Stimulated activated CD4-positive, alpha-beta T cell treated with anti-CD3 and anti-CD28 coated beads, TNF-alpha, amount 100 ng/mL, for 4 hours (primary cell): ENCODE results near the gene SPATA16.
"Not testable (repeated sequence)": the region's sequence is repeated elsewhere in the genome, so short reads cannot be mapped to it uniquely, and the experiment has no call there.

ENCODE experiments used
- DNase-seq, 3 experiments: peaks; one replicate each; pipeline ENCODE4 v3.0.0-alpha.2; 2020; ENCODE audit warnings: low read depth in 3 of 3

The SPATA16 gene

GRCh38 chr3:172877011-172877410 lies 264.0 kb downstream of the SPATA16 start:
- DNase-seq: no peak

GRCh38 chr3:172876297-172876696 lies 264.7 kb downstream of the SPATA16 start:
- DNase-seq: no peak

GRCh38 chr3:172875039-172875438 lies 266.0 kb downstream of the SPATA16 start:
- no peak for DNase-seq

GRCh38 chr3:172869784-172870518 lies 271.1 kb downstream of the SPATA16 start:
- no peak for DNase-seq

- no peak for DNase-seq
These were observed 271.7 kb downstream of the SPATA16 start for GRCh38 chr3:172869368-172869771.

- no peak for DNase-seq
These were observed 272.3 kb downstream of the SPATA16 start for GRCh38 chr3:172868582-172869200.

- DNase-seq: not testable (repeated sequence)
These were observed 274.2 kb downstream of the SPATA16 start for GRCh38 chr3:172866726-172867350.

- DNase-seq: no peak
These were observed 282.0 kb downstream of the SPATA16 start for GRCh38 chr3:172859041-172859440.

GRCh38 chr3:172856795-172857742 lies 284.0 kb downstream of the SPATA16 start:
- no peak for DNase-seq

- no peak for DNase-seq
These were observed 286.0 kb downstream of the SPATA16 start for GRCh38 chr3:172855037-172855436.

- no peak for DNase-seq
These were observed 286.9 kb downstream of the SPATA16 start for GRCh38 chr3:172853921-172854666.

- no peak for DNase-seq
These were observed 288.0 kb downstream of the SPATA16 start for GRCh38 chr3:172853005-172853404.

- no peak for DNase-seq
These were observed 292.1 kb downstream of the SPATA16 start for GRCh38 chr3:172848910-172849309.

- no peak for DNase-seq
These were observed 293.7 kb downstream of the SPATA16 start for GRCh38 chr3:172847292-172847691.

GRCh38 chr3:172846706-172847105 lies 294.3 kb downstream of the SPATA16 start:
- no peak for DNase-seq

- DNase-seq: no peak
These were observed 294.9 kb downstream of the SPATA16 start for GRCh38 chr3:172846103-172846561.

GRCh38 chr3:172844428-172844827 lies 296.6 kb downstream of the SPATA16 start:
- DNase-seq: no peak

- no peak for DNase-seq
These were observed 300.1 kb downstream of the SPATA16 start for GRCh38 chr3:172840913-172841312.

GRCh38 chr3:172840463-172840862 lies 300.6 kb downstream of the SPATA16 start:
- no peak for DNase-seq

GRCh38 chr3:172839679-172840078 lies 301.4 kb downstream of the SPATA16 start:
- DNase-seq: no peak
